Activated CD8-positive, alpha-beta memory T cell treated with anti-CD3 and anti-CD28 coated beads, Interleukin-2, amount 50 U/mL, for 48 hours (primary cell): Measurements from ENCODE around the gene ALK.

Experiments
- DNase-seq: peaks from one replicate; pipeline ENCODE4 v3.0.0-alpha.2; 2020

The ALK gene

GRCh38 chr2:29786361-29786760, 135.0 kb downstream of the ALK start:
- no peak for DNase-seq

GRCh38 chr2:29783666-29784065, 137.7 kb downstream of the ALK start:
- DNase-seq, result no peak

- DNase-seq, result no peak
Measured at GRCh38 chr2:29782549-29783458, 138.6 kb downstream of the ALK start.

- DNase-seq, result no peak
Measured at GRCh38 chr2:29782087-29782486, 139.3 kb downstream of the ALK start.

- DNase-seq, result no peak
Measured at GRCh38 chr2:29780906-29781305, 140.5 kb downstream of the ALK start.

- no peak for DNase-seq
Measured at GRCh38 chr2:29777161-29777560, 144.2 kb downstream of the ALK start.

- no peak for DNase-seq
Measured at GRCh38 chr2:29776406-29776805, 145.0 kb downstream of the ALK start.

- DNase-seq, result no peak
Measured at GRCh38 chr2:29775937-29776336, 145.4 kb downstream of the ALK start.

GRCh38 chr2:29774624-29775023, 146.8 kb downstream of the ALK start:
- no peak for DNase-seq

- DNase-seq, result no peak
Measured at GRCh38 chr2:29770846-29771245, 150.5 kb downstream of the ALK start.

GRCh38 chr2:29769847-29770246, 151.5 kb downstream of the ALK start:
- no peak for DNase-seq

- DNase-seq, result no peak
Measured at GRCh38 chr2:29767606-29768335, 153.6 kb downstream of the ALK start.

- DNase-seq, result no peak
Measured at GRCh38 chr2:29766191-29766590, 155.2 kb downstream of the ALK start.

- DNase-seq, result no peak
Measured at GRCh38 chr2:29765721-29766120, 155.7 kb downstream of the ALK start.

- DNase-seq, result no peak
Measured at GRCh38 chr2:29763371-29763770, 158.0 kb downstream of the ALK start.

- DNase-seq, result no peak
Measured at GRCh38 chr2:29762239-29762638, 159.1 kb downstream of the ALK start.

- no peak for DNase-seq
Measured at GRCh38 chr2:29761278-29761677, 160.1 kb downstream of the ALK start.

- DNase-seq, result no peak
Measured at GRCh38 chr2:29760008-29760407, 161.4 kb downstream of the ALK start.

GRCh38 chr2:29759360-29759759, 162.0 kb downstream of the ALK start:
- DNase-seq, result no peak

- no peak for DNase-seq
Measured at GRCh38 chr2:29755829-29756228, 165.6 kb downstream of the ALK start.

GRCh38 chr2:29755233-29755632, 166.2 kb downstream of the ALK start:
- no peak for DNase-seq

GRCh38 chr2:29753671-29754444, 167.5 kb downstream of the ALK start:
- no peak for DNase-seq

GRCh38 chr2:29751390-29751789, 170.0 kb downstream of the ALK start:
- no peak for DNase-seq
